Urinary bladder (tissue), 4 donors: Measurements from ENCODE around the gene SPEM2. TPM values are rescaled to one million over a fixed set of nuclear protein-coding genes. Genes with fewer than 3 reads are reported as not detected.

ENCODE experiments used
- DNase-seq: peaks from one replicate; pipeline ENCODE4 v3.0.0-alpha.2; 2015; ENCODE audit errors: extremely low spot score
- H3K27ac ChIP-seq: one replicate; pipeline ENCODE4 v1.5.1; 2013; ENCODE audit warnings: low read depth, mild to moderate bottlenecking, moderate library complexity
- H3K36me3 ChIP-seq: one replicate; pipeline ENCODE4 v1.6.1; 2013; ENCODE audit warnings: mild to moderate bottlenecking, moderate library complexity; ENCODE audit not compliant: insufficient read depth
- H3K4me1 ChIP-seq: one replicate; pipeline ENCODE4 v1.6.1; 2013; ENCODE audit warnings: mild to moderate bottlenecking, moderate library complexity; ENCODE audit not compliant: insufficient read depth
- H3K4me3 ChIP-seq: one replicate; pipeline ENCODE4 v1.5.1; 2013; ENCODE audit warnings: low read depth, low read length
- WGBS: extraction: QIAGEN DNeasy Blood & Tissue Kit; methylation state at CpG from one replicate; pipeline ENCODE4 v1.1.7; 2013; 5-methylcytosine and 5-hydroxymethylcytosine counted together
- polyA plus RNA-seq: library from polyadenylated mRNA; stranded (reverse); fragments of 200-250 nt; gene quantifications from one replicate; pipeline ENCODE4 v1.2.3, GENCODE V29; 2013
- total RNA-seq: library from RNA; depleted of rRNA; stranded (reverse); fragments of >200 nt; gene quantifications from one replicate; pipeline ENCODE4 v1.2.3, GENCODE V29; 2014
- donor health status: healthy with polysubstance abuse.
- donor health status: healthy.

Gene SPEM2
- total and polyA plus RNA-seq, 2 donors, result not detected

GRCh38 chr17:7445619-7445968, 20.2 kb downstream of the SPEM2 start:
- H3K4me1 ChIP-seq, result no peaks in the 10 kb centered on the region
- WGBS, result 10% methylated on average over 16 of the region's 16 CpGs
- H3K36me3 ChIP-seq, result no peaks in the 10 kb centered on the region
- DNase-seq, result no peak
- H3K4me3 ChIP-seq, result no peak overlapping the region
- no peak overlapping the region for H3K27ac ChIP-seq

- WGBS, result 89% methylated on average over 7 of the region's 7 CpGs
- H3K36me3 ChIP-seq, result no peaks in the 10 kb centered on the region
Measured at GRCh38 chr17:7448461-7448860, 23.0 kb downstream of the SPEM2 start.

GRCh38 chr17:7459961-7460545, 34.6 kb downstream of the SPEM2 start:
- Histone ChIP-seq H3K4me3 (no peak overlapping the region), H3K4me1 (no peaks in the 10 kb centered on the region), H3K27ac (no peak overlapping the region), H3K36me3 (peaks cover 5% of the 10 kb centered on the region)
- DNase-seq, result no peak
- WGBS, result 71% methylated on average over 3 of the region's 3 CpGs

More at GRCh38 chr17:7448461-7448860, 23.0 kb downstream of the SPEM2 start:
- H3K4me1 ChIP-seq, result no peaks in the 10 kb centered on the region
- no peak overlapping the region for H3K27ac ChIP-seq
- H3K4me3 ChIP-seq, result no peak overlapping the region
- DNase-seq, result no peak

GRCh38 chr17:7460850-7461660, 35.6 kb downstream of the SPEM2 start:
- Histone ChIP-seq H3K36me3 (peaks cover 5% of the 10 kb centered on the region), H3K4me3 (no peak overlapping the region), H3K4me1 (no peaks in the 10 kb centered on the region), H3K27ac (no peak overlapping the region)
- 92% methylated on average over 7 of the region's 7 CpGs for WGBS
- DNase-seq, result no peak

- Histone ChIP-seq H3K36me3 (peaks cover 9% of the 10 kb centered on the region), H3K27ac (no peak overlapping the region)
Measured at GRCh38 chr17:7462474-7463371, 37.3 kb downstream of the SPEM2 start.

GRCh38 chr17:7463372-7463846, 38.0 kb downstream of the SPEM2 start:
- no peak for DNase-seq
- H3K4me3 ChIP-seq, result no peak overlapping the region
- 87% methylated on average over 14 of the region's 14 CpGs for WGBS
- H3K36me3 ChIP-seq, result peaks cover 9% of the 10 kb centered on the region
- H3K27ac ChIP-seq, result no peak overlapping the region
- no peaks in the 10 kb centered on the region for H3K4me1 ChIP-seq

More at GRCh38 chr17:7462474-7463371, 37.3 kb downstream of the SPEM2 start:
- WGBS, result 86% methylated on average over 44 of the region's 44 CpGs
- Histone ChIP-seq H3K4me1 (no peaks in the 10 kb centered on the region), H3K4me3 (no peak overlapping the region)
- no peak for DNase-seq

GRCh38 chr17:7464081-7464480, 38.7 kb downstream of the SPEM2 start:
- 86% methylated on average over 9 of the region's 9 CpGs for WGBS
- no peak overlapping the region for H3K27ac ChIP-seq
- no peak for DNase-seq
- H3K36me3 ChIP-seq, result peaks cover 9% of the 10 kb centered on the region
- no peak overlapping the region for H3K4me3 ChIP-seq
- H3K4me1 ChIP-seq, result no peaks in the 10 kb centered on the region

GRCh38 chr17:7465597-7466275, 40.3 kb downstream of the SPEM2 start:
- WGBS, result 88% methylated on average over 33 of the region's 33 CpGs
- Histone ChIP-seq H3K27ac (no peak overlapping the region), H3K4me3 (no peak overlapping the region), H3K4me1 (no peaks in the 10 kb centered on the region), H3K36me3 (peaks cover 9% of the 10 kb centered on the region)
- DNase-seq, result no peak

GRCh38 chr17:7466318-7466638, 40.9 kb downstream of the SPEM2 start:
- 85% methylated on average over 9 of the region's 9 CpGs for WGBS
- DNase-seq, result no peak
- Histone ChIP-seq H3K27ac (no peak overlapping the region), H3K36me3 (peaks cover 9% of the 10 kb centered on the region), H3K4me1 (no peaks in the 10 kb centered on the region), H3K4me3 (no peak overlapping the region)

GRCh38 chr17:7466639-7467341, 41.4 kb downstream of the SPEM2 start:
- Histone ChIP-seq H3K4me1 (no peaks in the 10 kb centered on the region), H3K36me3 (peaks cover 9% of the 10 kb centered on the region), H3K4me3 (no peak overlapping the region), H3K27ac (no peak overlapping the region)
- DNase-seq, result no peak
- 79% methylated on average over 16 of the region's 16 CpGs for WGBS

- H3K27ac ChIP-seq, result no peak overlapping the region
- H3K36me3 ChIP-seq, result peaks cover 7% of the 10 kb centered on the region
- DNase-seq, result no peak
- H3K4me1 ChIP-seq, result no peaks in the 10 kb centered on the region
- no peak overlapping the region for H3K4me3 ChIP-seq
- 90% methylated on average over 3 of the region's 3 CpGs for WGBS
Measured at GRCh38 chr17:7467498-7467897, 42.1 kb downstream of the SPEM2 start.

- 94% methylated on average over 11 of the region's 11 CpGs for WGBS
- no peak overlapping the region for H3K4me3 ChIP-seq
- no peak overlapping the region for H3K27ac ChIP-seq
- peaks cover 5% of the 10 kb centered on the region for H3K36me3 ChIP-seq
- no peak for DNase-seq
- no peaks in the 10 kb centered on the region for H3K4me1 ChIP-seq
Measured at GRCh38 chr17:7468290-7468689, 42.9 kb downstream of the SPEM2 start.
